PC-3 (cell line): ENCODE results near the gene GLS.
"Not testable (repeated sequence)": the region's sequence is repeated elsewhere in the genome, so short reads cannot be mapped to it uniquely, and the experiment has no call there.

Experiments used
- EZH2 ChIP-seq: fragments of 300-600 bp; sonication (generic); IDR thresholded peaks from one replicate; pipeline ENCODE4 v1.6.1; 2017; ENCODE audit warnings: antibody characterized with exemption, mild to moderate bottlenecking, low read length; ENCODE audit not compliant: unreplicated experiment
- EZH2phosphoT487 ChIP-seq: fragments of 300-600 bp; sonication (generic); IDR thresholded peaks from 2 replicates; pipeline ENCODE4 v1.6.1; 2018; ENCODE audit warnings: mild to moderate bottlenecking, antibody characterized with exemption, low read length, borderline replicate concordance

- not testable (repeated sequence) for TF ChIP-seq EZH2phosphoT487, EZH2
These were observed 80.5 kb downstream of the GLS start for GRCh38 chr2:190961117-190961516.
